HEK293 (cell line): ENCODE measurements around the gene DCST1.
A peak's percentile ranks its signal among the peaks of the same experiment; 100 is the strongest.

Experiments
- FEZF1 ChIP-seq: fragments of 450-650 bp; formaldehyde crosslinking; IDR thresholded peaks from 2 replicates; pipeline ENCODE4 v1.5.1; 2016; ENCODE audit warnings: missing biosample characterization, missing genetic modification characterization
- GLI2 ChIP-seq: fragments of 450-650 bp; formaldehyde crosslinking; IDR thresholded peaks from 2 replicates; pipeline ENCODE4; 2017; ENCODE audit warnings: missing biosample characterization, missing genetic modification characterization, low read depth, borderline replicate concordance
- KLF17 ChIP-seq: fragments of 450-650 bp; formaldehyde crosslinking; IDR thresholded peaks from 2 replicates; pipeline ENCODE4 v1.5.1; 2016; ENCODE audit warnings: missing biosample characterization, missing genetic modification characterization
- OSR2 ChIP-seq: fragments of 450-650 bp; formaldehyde crosslinking; IDR thresholded peaks from 2 replicates; pipeline ENCODE4 v1.5.1; 2016; ENCODE audit warnings: missing biosample characterization, missing genetic modification characterization
- OVOL3 ChIP-seq: fragments of 450-650 bp; formaldehyde crosslinking; IDR thresholded peaks from 2 replicates; pipeline ENCODE4 v1.5.1; 2016; ENCODE audit warnings: missing biosample characterization, missing genetic modification characterization
- PATZ1 ChIP-seq: fragments of 450-650 bp; formaldehyde crosslinking; IDR thresholded peaks from 2 replicates; pipeline ENCODE4 v1.5.1; 2016; ENCODE audit warnings: missing biosample characterization, missing genetic modification characterization
- PRDM4 ChIP-seq: fragments of 450-650 bp; formaldehyde crosslinking; IDR thresholded peaks from 2 replicates; pipeline ENCODE4 v1.5.1; 2017; ENCODE audit warnings: missing biosample characterization, missing genetic modification characterization
- PRDM6 ChIP-seq: fragments of 450-650 bp; formaldehyde crosslinking; IDR thresholded peaks from 2 replicates; pipeline ENCODE4 v1.5.1; 2017; ENCODE audit warnings: missing biosample characterization, missing genetic modification characterization
- SCRT2 ChIP-seq: fragments of 450-650 bp; formaldehyde crosslinking; IDR thresholded peaks from 2 replicates; pipeline ENCODE4 v1.5.1; 2016; ENCODE audit warnings: missing biosample characterization, missing genetic modification characterization
- SP7 ChIP-seq: fragments of 450-650 bp; formaldehyde crosslinking; IDR thresholded peaks from 2 replicates; pipeline ENCODE4 v1.5.1; 2016; ENCODE audit warnings: missing biosample characterization, missing genetic modification characterization
- TRIM28 ChIP-seq: IDR thresholded peaks from 2 replicates; pipeline ENCODE4 v1.6.1; 2011; ENCODE audit warnings: low read length, control low read depth, borderline replicate concordance
- YY1 ChIP-seq: fragments of 450-650 bp; formaldehyde crosslinking; IDR thresholded peaks from 2 replicates; pipeline ENCODE4 v1.5.1; 2018; ENCODE audit warnings: missing biosample characterization, missing genetic modification characterization
- YY2 ChIP-seq: fragments of 450-650 bp; formaldehyde crosslinking; IDR thresholded peaks from 2 replicates; pipeline ENCODE4 v1.5.1; 2016; ENCODE audit warnings: missing biosample characterization, missing genetic modification characterization
- ZFHX2 ChIP-seq: fragments of 450-650 bp; formaldehyde crosslinking; conservative IDR thresholded peaks from 2 replicates; pipeline ENCODE4 v1.5.1; 2016; ENCODE audit warnings: missing biosample characterization, missing genetic modification characterization
- ZIC2 ChIP-seq: fragments of 450-650 bp; formaldehyde crosslinking; IDR thresholded peaks from 2 replicates; pipeline ENCODE4 v1.5.1; 2016; ENCODE audit warnings: missing biosample characterization, missing genetic modification characterization
- ZNF114 ChIP-seq: fragments of 450-650 bp; formaldehyde crosslinking; IDR thresholded peaks from 2 replicates; pipeline ENCODE4 v1.5.0; 2017; ENCODE audit warnings: missing biosample characterization, missing genetic modification characterization
- ZNF133 ChIP-seq: fragments of 450-650 bp; formaldehyde crosslinking; IDR thresholded peaks from 2 replicates; pipeline ENCODE4 v1.5.1; 2016; ENCODE audit warnings: missing biosample characterization, missing genetic modification characterization
- ZNF148 ChIP-seq: fragments of 450-650 bp; formaldehyde crosslinking; IDR thresholded peaks from 2 replicates; pipeline ENCODE4 v1.5.0; 2017; ENCODE audit warnings: missing biosample characterization, missing genetic modification characterization, borderline replicate concordance
- ZNF169 ChIP-seq: fragments of 450-650 bp; formaldehyde crosslinking; IDR thresholded peaks from 2 replicates; pipeline ENCODE4 v1.5.1; 2016; ENCODE audit warnings: missing biosample characterization, missing genetic modification characterization
- ZNF202 ChIP-seq: fragments of 450-650 bp; formaldehyde crosslinking; IDR thresholded peaks from 2 replicates; pipeline ENCODE4 v1.5.1; 2016; ENCODE audit warnings: missing biosample characterization, missing genetic modification characterization, borderline replicate concordance
- ZNF324 ChIP-seq: fragments of 450-650 bp; formaldehyde crosslinking; IDR thresholded peaks from 2 replicates; pipeline ENCODE4 v1.5.1; 2016; ENCODE audit warnings: missing biosample characterization, missing genetic modification characterization
- ZNF391 ChIP-seq: fragments of 450-650 bp; formaldehyde crosslinking; IDR thresholded peaks from 2 replicates; pipeline ENCODE4 v1.5.1; 2016; ENCODE audit warnings: low read depth, missing biosample characterization, missing genetic modification characterization, borderline replicate concordance
- ZNF48 ChIP-seq: fragments of 450-650 bp; formaldehyde crosslinking; IDR thresholded peaks from 2 replicates; pipeline ENCODE4 v1.5.1; 2016; ENCODE audit warnings: missing biosample characterization, missing genetic modification characterization
- ZNF529 ChIP-seq: fragments of 450-650 bp; formaldehyde crosslinking; IDR thresholded peaks from 2 replicates; pipeline ENCODE4 v1.5.1; 2017; ENCODE audit warnings: missing genetic modification characterization, missing biosample characterization; ENCODE audit not compliant: insufficient replicate concordance
- ZNF548 ChIP-seq: fragments of 450-650 bp; formaldehyde crosslinking; IDR thresholded peaks from 2 replicates; pipeline ENCODE4 v1.5.1; 2016; ENCODE audit warnings: missing biosample characterization, missing genetic modification characterization
- ZNF600 ChIP-seq: fragments of 450-650 bp; formaldehyde crosslinking; IDR thresholded peaks from 2 replicates; pipeline ENCODE4 v1.5.1; 2016; ENCODE audit warnings: missing biosample characterization, missing genetic modification characterization
- ZNF670 ChIP-seq: fragments of 450-650 bp; formaldehyde crosslinking; IDR thresholded peaks from 2 replicates; pipeline ENCODE4 v1.5.1; 2016; ENCODE audit warnings: missing biosample characterization, missing genetic modification characterization, low read depth
- ZNF747 ChIP-seq: fragments of 450-650 bp; formaldehyde crosslinking; IDR thresholded peaks from 2 replicates; pipeline ENCODE4 v1.5.1; 2016; ENCODE audit warnings: missing biosample characterization, missing genetic modification characterization
- ZNF785 ChIP-seq: fragments of 450-650 bp; formaldehyde crosslinking; IDR thresholded peaks from 2 replicates; pipeline ENCODE4 v1.5.1; 2016; ENCODE audit warnings: missing biosample characterization, missing genetic modification characterization
- ZSCAN30 ChIP-seq: fragments of 450-650 bp; IDR thresholded peaks from 2 replicates; pipeline ENCODE4 v1.5.1; 2018; ENCODE audit warnings: missing biosample characterization, mild to moderate bottlenecking, missing genetic modification characterization, moderate library complexity
- ZXDB ChIP-seq: fragments of 450-650 bp; formaldehyde crosslinking; IDR thresholded peaks from 2 replicates; pipeline ENCODE4 v1.5.1; 2016; ENCODE audit warnings: missing biosample characterization, missing genetic modification characterization

Gene DCST1

GRCh38 chr1:155017041-155017945 is 16.3 kb upstream of the DCST1 start (continued):
- peak; percentile 96 for TF ChIP-seq SP7 (tag by site-specific recombination)
- peak; percentile 92 for TF ChIP-seq ZNF391 (tag by site-specific recombination)
- peak; percentile 85 for TF ChIP-seq ZSCAN30 (tag by site-specific recombination)
- TF ChIP-seq ZFHX2 = peak; percentile 99
- TF ChIP-seq ZNF529 = no peak
- TF ChIP-seq PRDM4 (tag by site-specific recombination) = no peak
- no peak for TF ChIP-seq ZNF670 (tag by site-specific recombination)
- no peak; the same call in 1 of the 2 replicates for TF ChIP-seq FEZF1
- TF ChIP-seq ZNF169 = no peak
- TF ChIP-seq ZNF548 (tag by site-specific recombination) = no peak
- TF ChIP-seq SCRT2 (tag by site-specific recombination) = peak; percentile 64; the same call in 1 of the 2 replicates
- TF ChIP-seq OVOL3 (tag by site-specific recombination) = 0 out of 2 replicates have a peak, but pooled peaks have one; percentile 11
- peak; percentile 90 for TF ChIP-seq ZNF324 (tag by site-specific recombination)
- TF ChIP-seq PATZ1 (tag by site-specific recombination) = peak; percentile 100
- no peak for TF ChIP-seq ZNF48 (tag by site-specific recombination)
- TF ChIP-seq ZNF785 (tag by site-specific recombination) = peak; percentile 64
- TF ChIP-seq OSR2 = peak; percentile 83
- TF ChIP-seq ZNF114 (tag by site-specific recombination) = no peak
- TF ChIP-seq ZNF202 (tag by site-specific recombination) = 0 out of 2 replicates have a peak, but pooled peaks have one; percentile 56
- peak; percentile 98 for TF ChIP-seq KLF17
- no peak for TF ChIP-seq GLI2 (tag by site-specific recombination)
- TF ChIP-seq YY1 (tag by site-specific recombination) = peak; percentile 93
- TF ChIP-seq TRIM28 = peak; percentile 80; the same call in 1 of the 2 replicates
- no peak for TF ChIP-seq ZNF133
- peak; percentile 95 for TF ChIP-seq ZXDB (tag by site-specific recombination)
- TF ChIP-seq ZNF747 (tag by site-specific recombination) = no peak
- TF ChIP-seq PRDM6 (tag by site-specific recombination) = no peak
- TF ChIP-seq ZNF600 (tag by site-specific recombination) = peak; percentile 100
- TF ChIP-seq YY2 (tag by site-specific recombination) = peak; percentile 82
- TF ChIP-seq ZNF148 (tag by site-specific recombination) = no peak
- peak; percentile 79 for TF ChIP-seq ZIC2 (tag by site-specific recombination)
